Right lobe of liver (tissue), 6 donors: ENCODE measurements around the gene MXI1. TPM values are rescaled to one million over a fixed set of nuclear protein-coding genes. Genes with fewer than 3 reads are reported as not detected.
A peak's percentile ranks its signal among the peaks of the same experiment; 100 is the strongest.

Experiments used
- ATAC-seq, 4 donors: fragments of 200-7000 bp; cut with Tn5 transposase; one replicate each; pipeline ENCODE4 v1.9.1; 2020; ENCODE audit warnings: mild to moderate bottlenecking in 4 of 4, moderate library complexity in 4 of 4
- DNase-seq, 3 donors: peaks; one replicate each; pipeline ENCODE4 v3.0.0-alpha.2; 2020
- H3K27ac ChIP-seq, 3 donors: fragments of 200-600 bp; one replicate each; pipeline ENCODE4 v1.8.0; 2022
- H3K27me3 ChIP-seq, 2 donors: fragments of 200-600 bp; one replicate each; pipeline ENCODE4 v1.8.0; 2022
- H3K36me3 ChIP-seq, 4 donors: fragments of 200-600 bp; sonication (generic) in 1 of 4; one replicate each; pipeline versions ENCODE4 v1.5.1 to v1.8.0; 2017 to 2022; ENCODE audit warnings: control low read depth in 1 of 4
- H3K4me1 ChIP-seq, 4 donors: fragments of 200-600 bp; sonication (generic) in 1 of 4; one replicate each; pipeline versions ENCODE4 v1.5.1 to v1.8.0; 2017 to 2022; ENCODE audit warnings: control low read depth in 1 of 4
- H3K4me3 ChIP-seq, 3 donors: fragments of 200-600 bp; one replicate each; pipeline ENCODE4 v1.8.0; 2022
- H3K9me3 ChIP-seq, 4 donors: fragments of 200-600 bp; sonication (generic) in 1 of 4; one replicate each; pipeline versions ENCODE4 v1.5.1 to v1.8.0; 2017 to 2022; ENCODE audit warnings: control low read depth in 1 of 4
- POLR2A ChIP-seq: fragments of 450-650 bp; IDR thresholded peaks from one replicate; pipeline ENCODE4 v1.6.1; 2017; ENCODE audit warnings: antibody characterized with exemption, mild to moderate bottlenecking
- WGBS: methylation state at CpG from one replicate; pipeline ENCODE4 v1.1.6; 2018; ENCODE audit warnings: low coverage, low lambda C conversion rate; ENCODE audit not compliant: insufficient coverage; ENCODE audit errors: missing lambda C conversion rate; 5-methylcytosine and 5-hydroxymethylcytosine counted together
- intact Hi-C, 2 donors: fragments of 100-400 bp; cut with DNase I; formaldehyde crosslinking; loops; one replicate each; pipeline versions ENCODE4 v1.11.2 to v1.14.1; 2022
- total RNA-seq, 6 experiments: library from RNA; depleted of rRNA in 2 of 6; stranded (reverse); fragments of >200 nt in 2 of 6; fragmentation: NEBNext Ultra II Directional in 3 of 6; extraction: Animal tissue kit (Norgen Biotek cat#: 25700) in 3 of 6; gene quantifications; one replicate each; pipeline versions ENCODE4 v1.1.0 to v1.2.4, GENCODE V29; 2016 to 2023
- TF ChIP-seq, protein P1 (sequence below), 4 donors: fragments of 200-600 bp in 3 of 4; fragments of 450-650 bp in 1 of 4; IDR thresholded peaks; one replicate each; pipeline versions ENCODE4 v1.5.1 to v1.8.0; 2016 to 2022; ENCODE audit warnings: antibody characterized with exemption in 4 of 4, mild to moderate bottlenecking in 2 of 4
- donor health status: DM: no; HTN: yes; CAD: no.
- donor health status: DM: no; HTN: no; CAD: no.
- donor health status: DM: no; HTN: no; CAD: no.
- donor health status: DM: no; HTN: yes; CAD: no.
- donor health status: DM: no; HTN: yes; CAD: no.

Gene MXI1
- total RNA-seq, 6 experiments from 2014 or later = 17.1 to 32.6 (median 26.5) TPM

DNA sequence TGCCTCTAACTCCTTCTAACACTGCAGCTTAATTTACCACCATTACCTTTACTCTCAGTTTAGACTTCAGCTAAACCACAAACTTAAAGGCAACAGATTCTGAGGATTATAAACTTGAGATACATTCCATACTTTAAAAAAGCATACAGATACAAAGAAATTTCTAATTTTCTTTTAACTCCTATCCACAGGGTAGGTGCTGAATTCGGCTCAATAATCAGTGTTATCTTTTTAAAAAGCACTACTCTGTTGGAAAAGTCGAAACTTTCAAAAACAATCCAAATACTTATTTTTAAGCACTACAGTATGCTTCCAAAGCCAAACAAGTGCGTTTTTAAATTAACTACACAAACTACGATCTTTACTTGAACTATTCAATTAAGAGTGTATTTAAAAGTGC, 96.3 kb downstream of the MXI1 start:
- Histone ChIP-seq H3K4me3 (peak overlapping the region; percentile 76 to 80 (median 79)), H3K9me3 (no peaks in the 10 kb centered on the region), H3K4me1 (peaks cover 0 to 57% (median 23%) of the 10 kb centered on the region in 4 donors), H3K36me3 (peaks cover 0 to 16% (median 5%) of the 10 kb centered on the region in 4 donors), H3K27me3 (no peaks in the 10 kb centered on the region), H3K27ac (peak overlapping the region in 2 of 3 donors; percentile 86)
- 4% methylated on average over 4 of the region's 4 CpGs for WGBS
- TF ChIP-seq, protein P1, sequence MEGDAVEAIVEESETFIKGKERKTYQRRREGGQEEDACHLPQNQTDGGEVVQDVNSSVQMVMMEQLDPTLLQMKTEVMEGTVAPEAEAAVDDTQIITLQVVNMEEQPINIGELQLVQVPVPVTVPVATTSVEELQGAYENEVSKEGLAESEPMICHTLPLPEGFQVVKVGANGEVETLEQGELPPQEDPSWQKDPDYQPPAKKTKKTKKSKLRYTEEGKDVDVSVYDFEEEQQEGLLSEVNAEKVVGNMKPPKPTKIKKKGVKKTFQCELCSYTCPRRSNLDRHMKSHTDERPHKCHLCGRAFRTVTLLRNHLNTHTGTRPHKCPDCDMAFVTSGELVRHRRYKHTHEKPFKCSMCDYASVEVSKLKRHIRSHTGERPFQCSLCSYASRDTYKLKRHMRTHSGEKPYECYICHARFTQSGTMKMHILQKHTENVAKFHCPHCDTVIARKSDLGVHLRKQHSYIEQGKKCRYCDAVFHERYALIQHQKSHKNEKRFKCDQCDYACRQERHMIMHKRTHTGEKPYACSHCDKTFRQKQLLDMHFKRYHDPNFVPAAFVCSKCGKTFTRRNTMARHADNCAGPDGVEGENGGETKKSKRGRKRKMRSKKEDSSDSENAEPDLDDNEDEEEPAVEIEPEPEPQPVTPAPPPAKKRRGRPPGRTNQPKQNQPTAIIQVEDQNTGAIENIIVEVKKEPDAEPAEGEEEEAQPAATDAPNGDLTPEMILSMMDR (IDR thresholded peaks at IDR 0.05) = no peak
- TF ChIP-seq POLR2A = no peak
- intact Hi-C loops = no loop called here
- DNase-seq (no peak), ATAC-seq (no peak)

DNA sequence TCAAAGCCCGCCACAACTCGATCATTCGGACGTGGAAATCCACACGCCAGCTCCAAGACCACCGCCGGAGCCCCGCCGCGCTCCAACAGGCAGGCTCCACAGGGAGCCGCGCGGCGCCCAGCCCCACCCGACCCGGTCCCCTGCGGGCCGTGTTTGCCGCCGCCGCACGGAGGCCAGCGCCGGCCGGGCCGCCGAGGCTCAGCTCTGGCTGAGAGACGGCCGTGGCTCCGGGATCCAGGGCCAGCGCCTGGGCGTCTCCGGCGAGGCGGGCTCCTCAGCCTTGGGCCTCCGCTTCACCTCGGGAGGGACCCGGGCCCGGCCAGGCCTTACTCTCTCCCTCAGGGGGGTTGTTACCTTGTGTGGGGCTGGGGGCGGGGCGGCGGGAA, 97.0 kb downstream of the MXI1 start:
- ATAC-seq (peak; percentile 31 to 64 (median 55)), DNase-seq (no peak)
- 0% methylated on average over 5 of the region's 42 CpGs for WGBS
- TF ChIP-seq, protein P1 (IDR thresholded peaks at IDR 0.05) = peak in 1 of 4 donors; percentile 5
- no peak for TF ChIP-seq POLR2A
- Histone ChIP-seq H3K27ac (peak overlapping the region; percentile 86 to 90 (median 86)), H3K27me3 (no peaks in the 10 kb centered on the region), H3K36me3 (peaks cover 0 to 16% (median 4%) of the 10 kb centered on the region in 4 donors), H3K4me1 (peaks cover 0 to 51% (median 20%) of the 10 kb centered on the region in 4 donors), H3K4me3 (peak overlapping the region; percentile 76 to 80 (median 79)), H3K9me3 (no peaks in the 10 kb centered on the region)
- intact Hi-C loops = no loop called here

DNA sequence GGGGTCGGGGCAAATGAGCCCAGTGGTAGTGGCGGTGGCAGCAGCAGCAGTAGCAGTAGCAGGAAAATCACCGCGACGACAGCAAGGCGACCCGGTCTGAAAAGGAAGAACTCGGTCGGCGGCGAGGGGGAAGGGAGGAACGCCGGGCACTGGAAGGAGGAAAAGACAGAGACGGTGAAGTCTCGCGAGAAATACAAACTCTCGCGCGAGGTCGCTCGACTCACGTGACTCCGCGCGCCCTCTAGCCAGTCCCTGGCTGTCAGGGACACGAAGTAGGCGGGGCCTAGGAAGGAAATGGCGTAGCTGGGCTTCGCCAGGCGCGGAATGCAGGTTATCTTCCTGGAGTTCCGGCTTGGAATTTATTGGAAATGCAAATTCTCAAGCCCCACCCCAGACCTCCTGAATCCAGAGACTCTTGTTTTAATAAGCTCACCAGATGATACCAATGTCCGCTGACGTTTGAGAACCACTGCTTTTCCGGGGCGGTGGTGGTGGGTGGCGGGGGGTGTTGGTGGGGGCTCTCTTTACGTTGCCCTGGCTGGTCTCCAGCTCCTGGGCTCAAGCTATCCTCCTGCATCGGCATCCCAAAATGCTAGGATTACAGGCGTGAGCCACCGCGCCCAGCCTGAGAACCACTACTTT, 97.5 kb downstream of the MXI1 start, which contains the start of gene SMNDC1:
TSS of gene SMNDC1 (minus strand) at position 141 of the 642 bp plus-strand sequence. CDS start 1,333 bp downstream, outside the sequence.
- Histone ChIP-seq H3K27me3 (no peaks in the 10 kb centered on the region), H3K9me3 (no peaks in the 10 kb centered on the region), H3K36me3 (peaks cover 0 to 16% (median 4%) of the 10 kb centered on the region in 4 donors), H3K4me1 (peaks cover 0 to 46% (median 20%) of the 10 kb centered on the region in 4 donors), H3K27ac (peak within 1 kb of the TSS; percentile 86 to 90 (median 86)), H3K4me3 (peak within 1 kb of the TSS; percentile 76 to 80 (median 79))
- ATAC-seq (peak; percentile 90 to 97 (median 95)), DNase-seq (peak; percentile 98 to 99 (median 99))
- TF ChIP-seq, protein P1 (IDR thresholded peaks at IDR 0.05) = no peak
- TF ChIP-seq POLR2A = peak; percentile 81
- under 1% methylated on average over 35 of the region's 42 CpGs for WGBS
- intact Hi-C loops = no loop called here

DNA sequence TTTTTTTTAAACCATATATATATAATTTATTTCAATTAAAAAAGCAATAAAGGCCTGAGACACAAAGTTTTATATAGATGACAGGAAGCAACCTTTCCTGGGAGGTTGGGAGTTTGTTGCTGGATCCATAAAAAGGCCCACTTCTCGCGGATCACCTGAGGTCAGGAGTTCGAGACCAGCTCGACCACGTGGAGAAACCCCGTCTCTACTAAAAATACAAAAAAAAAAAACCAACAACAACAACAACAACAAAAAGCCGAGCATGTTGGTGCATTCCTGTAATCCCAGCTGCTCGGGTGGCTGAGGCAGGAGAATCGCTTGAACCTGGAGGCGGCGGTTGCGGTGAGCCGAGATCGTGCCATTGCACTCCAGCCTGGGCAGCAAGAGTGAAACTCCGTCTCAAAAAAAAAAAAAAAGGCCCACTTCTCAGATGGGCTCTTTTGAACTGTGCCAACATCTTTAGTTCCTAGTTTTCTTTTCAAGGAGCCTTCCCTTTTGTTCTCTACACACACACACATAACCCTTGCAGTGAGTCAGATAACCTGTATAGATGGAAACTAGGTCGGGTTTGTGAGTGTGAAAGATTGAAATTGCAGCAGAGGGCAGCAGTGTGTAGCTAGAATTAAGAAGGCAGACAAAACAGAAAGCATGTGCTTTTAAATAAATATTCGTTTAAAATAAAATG, 98.5 kb downstream of the MXI1 start:
- WGBS = 41% methylated on average over 17 of the region's 17 CpGs
- no peaks in the 10 kb centered on the region for H3K9me3 ChIP-seq
- intact Hi-C loops = no loop called here
- ATAC-seq (peak; percentile 56 to 69 (median 60)), DNase-seq (no peak)
- H3K4me3 ChIP-seq = peak overlapping the region in 1 of 3 donors; percentile 80
- no peak for TF ChIP-seq POLR2A
- TF ChIP-seq, protein P1 (IDR thresholded peaks at IDR 0.05) = peak; percentile 57 to 75 (median 60)
- peaks cover 0 to 16% (median 4%) of the 10 kb centered on the region in 4 donors for H3K36me3 ChIP-seq
- H3K4me1 ChIP-seq = peaks cover 0 to 36% (median 15%) of the 10 kb centered on the region in 4 donors
- no peaks in the 10 kb centered on the region for H3K27me3 ChIP-seq
- peak overlapping the region; percentile 86 to 90 (median 86) for H3K27ac ChIP-seq
